IPS DF 6.9 (cell line): Measurements from ENCODE around the gene BCAP29.

ENCODE experiments used
- DNase-seq: peaks from one replicate; pipeline ENCODE4 v3.0.0-alpha.2; 2013; ENCODE audit warnings: low read depth, low spot score
- H3K27ac ChIP-seq: one replicate; pipeline ENCODE4 v1.5.1; 2013; ENCODE audit warnings: low read length, control low read depth
- H3K27me3 ChIP-seq: 2 replicates; pipeline ENCODE4 v1.6.1; 2013; ENCODE audit warnings: mild to moderate bottlenecking, low read length; ENCODE audit not compliant: control insufficient read depth, insufficient read depth
- H3K36me3 ChIP-seq: 2 replicates; pipeline ENCODE4 v1.6.1; 2013; ENCODE audit warnings: low read length; ENCODE audit not compliant: control insufficient read depth, insufficient read depth
- H3K4me1 ChIP-seq: 2 replicates; pipeline ENCODE4 v1.6.1; 2013; ENCODE audit warnings: low read length; ENCODE audit not compliant: control insufficient read depth, insufficient read depth
- H3K4me3 ChIP-seq: 2 replicates; pipeline ENCODE4 v1.5.1; 2013; ENCODE audit warnings: mild to moderate bottlenecking, low read length
- H3K9me3 ChIP-seq: 2 replicates; pipeline ENCODE4 v1.6.1; 2013; ENCODE audit warnings: low read length, inconsistent platforms; ENCODE audit not compliant: control insufficient read depth, insufficient read depth
- WGBS: extraction: QIAGEN DNeasy Blood & Tissue Kit; methylation state at CpG from one replicate; pipeline ENCODE4 v1.1.7; 2013; ENCODE audit warnings: mixed read lengths, missing lambda C conversion rate; ENCODE audit not compliant: insufficient read length, insufficient coverage; 5-methylcytosine and 5-hydroxymethylcytosine counted together

BCAP29 gene

DNA sequence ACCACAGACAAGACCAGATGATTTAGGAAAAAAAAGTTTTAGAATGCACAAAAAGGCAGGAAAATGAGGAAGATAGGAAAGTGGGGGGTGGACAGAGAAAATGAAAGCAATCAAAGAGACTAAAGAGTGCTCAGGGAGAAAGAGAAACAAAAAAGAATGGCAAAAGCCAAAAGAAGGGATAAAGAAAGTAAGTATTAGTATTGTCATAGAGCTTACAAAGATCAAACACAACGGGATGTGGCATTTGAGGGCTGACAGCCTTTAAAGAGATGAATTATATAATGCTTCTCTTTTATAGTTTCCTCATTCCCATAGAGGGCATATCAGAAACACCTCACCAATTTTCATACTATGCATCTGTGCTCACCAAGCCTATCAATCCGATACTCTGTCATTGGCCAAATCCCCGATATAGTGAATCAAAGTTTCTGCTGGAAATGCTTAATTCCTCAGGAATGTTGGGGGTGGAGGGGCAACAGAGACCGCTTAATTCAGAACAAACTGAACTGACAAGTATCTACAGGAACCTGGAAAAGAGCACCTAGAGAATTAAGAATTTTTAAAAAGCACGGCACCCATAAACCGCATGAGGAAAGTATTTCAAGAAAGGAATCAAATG, 19.0 kb upstream of the BCAP29 start:
- no peaks in the 10 kb centered on the region for H3K36me3 ChIP-seq
- WGBS: no CpG with 5 or more reads among the region's 6 CpGs
- no peak overlapping the region for H3K27ac ChIP-seq
- no peak overlapping the region for H3K4me3 ChIP-seq
- no peak for DNase-seq
- no peaks in the 10 kb centered on the region for H3K4me1 ChIP-seq
- H3K27me3 ChIP-seq: no peaks in the 10 kb centered on the region
- no peaks in the 10 kb centered on the region for H3K9me3 ChIP-seq

DNA sequence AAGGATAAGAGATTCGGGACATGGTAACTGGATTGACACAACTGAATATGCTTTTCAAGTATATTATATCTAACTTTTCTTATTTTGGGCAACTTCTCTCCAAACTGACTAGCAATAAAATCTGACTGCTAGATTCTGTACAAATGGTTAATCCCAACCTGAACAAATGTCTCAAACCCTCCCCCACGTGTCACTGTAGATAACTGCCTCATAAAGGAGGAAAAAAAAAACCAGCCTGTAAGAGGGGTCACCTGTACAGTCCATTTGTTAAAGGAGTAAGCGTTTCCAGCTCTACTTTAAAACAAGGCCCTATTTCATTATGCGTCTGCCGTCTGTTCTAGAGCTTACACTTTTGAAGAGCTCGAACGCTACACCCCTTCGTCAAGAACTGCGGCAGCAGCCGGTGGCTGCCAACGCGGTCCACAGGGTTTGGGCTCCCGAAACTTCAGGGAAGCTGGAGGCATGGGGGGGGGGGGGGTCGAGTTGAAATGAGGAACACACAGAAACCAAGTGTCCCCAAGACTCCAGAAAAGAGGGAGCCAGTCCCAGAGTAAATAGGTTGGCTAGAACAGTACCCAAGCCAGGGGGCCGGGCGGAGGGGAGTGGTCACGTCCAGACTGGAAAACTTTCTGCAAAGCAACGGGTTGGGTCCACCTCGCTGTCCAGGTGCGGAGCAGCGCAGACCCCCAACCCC, 16.8 kb upstream of the BCAP29 start:
- H3K4me1 ChIP-seq: no peaks in the 10 kb centered on the region
- H3K9me3 ChIP-seq: no peaks in the 10 kb centered on the region
- no CpG with 5 or more reads among the region's 21 CpGs for WGBS
- H3K4me3 ChIP-seq: peak overlapping the region; percentile 92
- H3K27ac ChIP-seq: no peak overlapping the region
- no peaks in the 10 kb centered on the region for H3K27me3 ChIP-seq
- H3K36me3 ChIP-seq: no peaks in the 10 kb centered on the region
- no peak for DNase-seq

GRCh38 chr7:107563775-107564552, 16.1 kb upstream of the BCAP29 start, which contains the start of the genes COG5 and DUS4L:
TSS of gene COG5 (minus strand) at chr7:107563920. CDS start at chr7:107563896, 24 bp downstream.
TSS of gene DUS4L (plus strand) at chr7:107563971. CDS start at chr7:107567071, 3,100 bp downstream.
- WGBS: no CpG with 5 or more reads among the region's 55 CpGs
- no peaks in the 10 kb centered on the region for H3K27me3 ChIP-seq
- H3K9me3 ChIP-seq: no peaks in the 10 kb centered on the region
- H3K4me3 ChIP-seq: peak within 1 kb of the TSS; percentile 92
- no peak within 1 kb of the TSS for H3K27ac ChIP-seq
- peak; percentile 47 for DNase-seq
- H3K36me3 ChIP-seq: no peaks in the 10 kb centered on the region; the same call in 1 of the 2 replicates
- no peaks in the 10 kb centered on the region for H3K4me1 ChIP-seq

DNA sequence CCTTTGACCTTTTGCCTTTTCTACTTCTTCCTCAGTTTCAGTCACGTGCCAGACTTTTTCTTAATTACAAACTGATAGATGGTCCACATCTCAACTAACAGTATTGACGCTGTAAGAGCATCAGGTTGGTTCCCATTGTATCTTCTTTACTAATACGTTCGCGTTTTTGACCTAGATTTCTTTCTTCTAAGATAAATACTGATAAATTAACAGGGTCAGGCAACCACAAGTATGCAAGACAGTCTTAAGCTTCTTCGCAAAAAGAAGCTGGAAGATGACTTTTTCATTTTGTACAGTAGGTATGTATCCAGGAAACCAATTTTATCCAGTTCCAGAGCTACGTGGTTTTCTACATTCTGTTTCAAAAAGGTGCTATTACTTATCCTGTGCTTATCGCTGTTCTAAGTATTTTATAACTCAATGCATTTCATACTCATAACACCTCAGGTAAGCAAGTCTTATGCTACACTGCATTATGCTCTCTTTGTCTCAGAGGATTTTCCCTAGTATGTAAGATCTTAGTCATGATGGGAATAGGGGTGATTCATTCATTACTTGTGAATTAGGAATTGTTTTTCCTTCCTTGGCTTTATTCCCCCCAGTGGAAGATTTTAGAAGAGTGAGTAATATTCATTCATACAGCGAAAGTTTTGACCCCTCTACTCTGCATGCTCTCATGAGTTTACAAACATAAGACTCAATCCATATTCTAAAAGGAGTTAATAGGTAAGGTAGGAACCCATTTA, 15.3 kb upstream of the BCAP29 start:
- DNase-seq: no peak
- H3K27ac ChIP-seq: no peak overlapping the region
- no peaks in the 10 kb centered on the region for H3K4me1 ChIP-seq
- H3K9me3 ChIP-seq: no peaks in the 10 kb centered on the region
- no peaks in the 10 kb centered on the region; the same call in 1 of the 2 replicates for H3K36me3 ChIP-seq
- WGBS: no CpG with 5 or more reads among the region's 9 CpGs
- H3K27me3 ChIP-seq: no peaks in the 10 kb centered on the region
- H3K4me3 ChIP-seq: peak overlapping the region; percentile 92; the same call in 1 of the 2 replicates

DNA sequence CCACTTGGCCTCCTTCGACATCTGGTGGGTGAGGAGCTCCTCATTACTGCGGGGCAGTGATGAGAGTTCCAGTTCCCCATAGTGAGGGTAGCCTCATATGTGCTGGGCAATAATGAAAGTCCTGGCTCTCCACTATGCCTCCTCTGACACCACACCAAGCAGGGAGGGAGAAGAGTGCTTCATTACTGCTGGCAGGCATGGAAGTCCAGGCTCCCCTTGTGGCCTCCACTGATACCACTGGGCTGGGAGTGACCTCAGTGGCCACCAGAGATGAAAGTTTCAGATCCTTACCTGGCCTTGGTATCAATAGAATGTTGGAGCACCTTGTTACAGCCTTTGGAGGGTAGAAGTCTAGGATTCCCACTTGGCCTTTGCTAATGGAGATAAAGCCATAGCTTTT, 9.7 kb upstream of the BCAP29 start:
- DNase-seq: no peak
- Histone ChIP-seq H3K27ac (no peak overlapping the region), H3K36me3 (no peaks in the 10 kb centered on the region; the same call in 1 of the 2 replicates), H3K9me3 (no peaks in the 10 kb centered on the region), H3K4me1 (no peaks in the 10 kb centered on the region), H3K4me3 (no peak overlapping the region), H3K27me3 (no peaks in the 10 kb centered on the region)
- WGBS: no CpG with 5 or more reads among the region's 2 CpGs

GRCh38 chr7:107573537-107573936, 6.5 kb upstream of the BCAP29 start:
- no peaks in the 10 kb centered on the region for H3K27me3 ChIP-seq
- WGBS: 100% methylated on average over 1 of the region's 4 CpGs
- no peak for DNase-seq
- no peak overlapping the region for H3K4me3 ChIP-seq
- H3K27ac ChIP-seq: no peak overlapping the region
- H3K9me3 ChIP-seq: no peaks in the 10 kb centered on the region
- H3K36me3 ChIP-seq: no peaks in the 10 kb centered on the region; the same call in 1 of the 2 replicates
- H3K4me1 ChIP-seq: no peaks in the 10 kb centered on the region

DNA sequence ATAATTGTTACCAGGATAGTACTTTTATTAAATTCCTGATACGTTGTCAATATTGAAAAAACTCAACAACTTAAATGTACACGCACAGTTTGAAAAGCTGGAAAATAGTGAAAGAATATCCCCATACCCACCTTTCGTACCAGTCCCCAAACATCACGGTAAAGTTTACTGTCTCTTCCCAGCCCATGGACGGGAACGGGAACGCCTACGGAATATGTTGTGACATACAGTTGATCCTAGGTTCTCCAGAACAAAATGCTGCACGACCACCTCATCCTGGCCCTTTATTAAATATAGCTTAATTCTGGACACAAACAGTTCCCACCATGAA, 527 bp upstream of the BCAP29 start:
- no peak overlapping the region for H3K27ac ChIP-seq
- H3K36me3 ChIP-seq: no peaks in the 10 kb centered on the region
- H3K4me1 ChIP-seq: no peaks in the 10 kb centered on the region
- H3K27me3 ChIP-seq: no peaks in the 10 kb centered on the region
- peak overlapping the region; percentile 95; the same call in 1 of the 2 replicates for H3K4me3 ChIP-seq
- WGBS: no CpG with 5 or more reads among the region's 9 CpGs
- DNase-seq: no peak
- no peaks in the 10 kb centered on the region for H3K9me3 ChIP-seq

DNA sequence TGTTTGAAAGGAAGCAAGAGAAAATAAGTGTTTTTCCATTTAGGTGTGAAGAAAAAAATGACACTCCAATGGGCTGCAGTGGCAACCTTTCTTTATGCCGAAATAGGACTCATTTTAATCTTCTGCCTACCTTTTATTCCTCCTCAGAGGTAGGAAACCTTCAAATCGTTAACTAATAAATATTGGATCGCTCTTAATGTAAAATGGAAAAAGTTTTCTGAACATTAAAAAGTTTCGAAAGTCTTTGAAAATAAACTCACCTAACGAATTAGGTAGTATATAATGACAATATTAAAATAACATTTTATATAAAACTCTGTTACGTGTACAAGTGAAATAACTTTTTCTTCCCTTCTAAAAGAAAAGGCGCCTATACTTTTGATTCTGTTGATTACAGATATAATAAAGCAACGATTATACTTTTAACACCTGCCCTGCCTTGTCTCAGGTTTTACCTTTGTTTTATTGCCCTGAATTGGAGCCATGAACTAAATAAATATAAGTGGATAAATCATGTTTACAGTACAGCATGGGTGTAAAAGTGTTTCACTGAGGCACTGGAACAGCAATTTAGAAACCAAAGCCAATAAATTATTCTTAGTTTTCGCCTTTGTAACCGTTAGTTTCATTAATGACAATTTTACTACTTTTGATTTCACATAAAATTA, 804 bp downstream of the BCAP29 start:
- H3K4me3 ChIP-seq: peak overlapping the region; percentile 95; the same call in 1 of the 2 replicates
- WGBS: no CpG with 5 or more reads among the region's 10 CpGs
- H3K27ac ChIP-seq: no peak overlapping the region
- H3K4me1 ChIP-seq: no peaks in the 10 kb centered on the region
- H3K36me3 ChIP-seq: no peaks in the 10 kb centered on the region
- H3K27me3 ChIP-seq: no peaks in the 10 kb centered on the region
- DNase-seq: no peak
- H3K9me3 ChIP-seq: no peaks in the 10 kb centered on the region

DNA sequence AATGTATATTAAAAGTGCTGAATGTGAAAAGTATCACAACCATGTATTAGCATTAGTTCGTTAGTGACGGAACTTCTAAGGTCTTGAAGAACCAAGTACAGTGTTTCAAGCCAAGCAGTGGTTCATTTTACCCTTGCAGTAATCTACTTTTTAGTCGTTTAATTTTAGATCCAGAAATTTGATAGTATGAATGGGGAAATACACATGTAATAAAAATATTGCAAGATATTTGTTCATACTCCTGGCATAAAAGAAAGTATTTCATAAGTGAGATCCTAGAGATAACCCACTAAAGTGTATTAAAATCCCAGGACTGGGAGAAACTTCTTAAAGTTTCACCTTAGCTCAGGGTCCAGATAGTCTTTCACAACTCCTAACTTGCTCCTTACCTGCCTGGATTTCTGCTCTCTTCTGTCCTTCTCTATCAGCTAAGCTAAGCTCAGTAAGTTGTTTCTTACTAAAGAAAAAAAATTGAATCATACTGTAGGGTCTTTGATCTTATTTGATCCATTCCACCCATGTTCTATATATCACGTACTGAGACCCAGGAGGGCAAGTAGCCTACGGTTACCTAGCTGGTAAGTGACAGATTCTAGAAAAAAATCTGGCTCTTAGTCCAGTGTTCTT, 1.5 kb downstream of the BCAP29 start:
- no peaks in the 10 kb centered on the region for H3K27me3 ChIP-seq
- no peaks in the 10 kb centered on the region for H3K36me3 ChIP-seq
- H3K9me3 ChIP-seq: no peaks in the 10 kb centered on the region
- no peaks in the 10 kb centered on the region for H3K4me1 ChIP-seq
- no peak overlapping the region for H3K4me3 ChIP-seq
- no peak for DNase-seq
- no peak overlapping the region for H3K27ac ChIP-seq
- no CpG with 5 or more reads among the region's 5 CpGs for WGBS
